Endothelial cell of umbilical vein (primary cell): ENCODE data around the gene UQCR10.

Experiments
- EZH2 ChIP-seq: IDR thresholded peaks from 2 replicates; pipeline ENCODE4 v1.6.1; 2012; ENCODE audit warnings: borderline replicate concordance, low read depth, mild to moderate bottlenecking, moderate library complexity, low read length, inconsistent platforms; ENCODE audit not compliant: severe bottlenecking
- JUN ChIP-seq: IDR thresholded peaks from 2 replicates; pipeline ENCODE4 v1.6.1; 2011; ENCODE audit warnings: borderline replicate concordance, low read depth; ENCODE audit not compliant: insufficient read length, insufficient read depth
- MYC ChIP-seq: IDR thresholded peaks from one replicate; pipeline ENCODE4 v1.6.1; 2011; ENCODE audit warnings: mild to moderate bottlenecking, low read depth, low read length
- POLR2A ChIP-seq: IDR thresholded peaks from 2 replicates; pipeline ENCODE4 v1.6.1; 2012; ENCODE audit warnings: low read depth, mild to moderate bottlenecking, control low read depth, low read length
- POLR2AphosphoS5 ChIP-seq: IDR thresholded peaks from 2 replicates; pipeline ENCODE4 v1.6.1; 2012; ENCODE audit warnings: low read depth, mild to moderate bottlenecking, control low read depth, low read length, moderate library complexity; ENCODE audit not compliant: insufficient read depth
- TF ChIP-seq, protein P1 (sequence below), 2 donors: IDR thresholded peaks; 1 replicate in 1 of 2; 2 replicates in 1 of 2; pipeline ENCODE4 v1.5.1; 2011; ENCODE audit warnings: low read length in 2 of 2, mild to moderate bottlenecking in 2 of 2, moderate library complexity in 2 of 2, control low read depth in 1 of 2, inconsistent platforms in 1 of 2, low read depth in 1 of 2; ENCODE audit not compliant: insufficient read depth in 1 of 2; ENCODE audit errors: extremely low read depth in 1 of 2
- TF ChIP-seq, protein P2 (sequence below): IDR thresholded peaks from 2 replicates; pipeline ENCODE4 v1.6.1; 2011; ENCODE audit not compliant: insufficient read depth, insufficient read length

DNA sequence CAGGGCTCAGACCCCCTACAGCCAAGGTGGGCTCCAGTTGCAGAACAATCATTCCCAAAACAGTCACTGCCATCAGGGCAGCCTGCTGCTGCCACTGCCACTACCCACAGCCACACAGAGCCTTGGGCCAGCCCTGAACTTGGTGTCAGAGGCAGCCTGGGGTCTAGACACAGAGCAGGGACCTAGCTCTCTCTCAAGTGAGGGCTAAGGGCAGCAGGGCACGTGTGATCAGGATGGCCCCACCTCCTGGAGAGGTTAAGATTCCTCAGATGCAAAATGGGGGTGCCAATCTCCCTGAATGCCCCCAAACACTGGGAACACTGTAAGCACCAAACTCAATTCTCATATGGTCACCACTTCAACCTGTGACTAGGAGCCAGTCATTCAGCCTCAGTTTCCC is 31.8 kb upstream of the UQCR10 start:
- TF ChIP-seq, protein P1, sequence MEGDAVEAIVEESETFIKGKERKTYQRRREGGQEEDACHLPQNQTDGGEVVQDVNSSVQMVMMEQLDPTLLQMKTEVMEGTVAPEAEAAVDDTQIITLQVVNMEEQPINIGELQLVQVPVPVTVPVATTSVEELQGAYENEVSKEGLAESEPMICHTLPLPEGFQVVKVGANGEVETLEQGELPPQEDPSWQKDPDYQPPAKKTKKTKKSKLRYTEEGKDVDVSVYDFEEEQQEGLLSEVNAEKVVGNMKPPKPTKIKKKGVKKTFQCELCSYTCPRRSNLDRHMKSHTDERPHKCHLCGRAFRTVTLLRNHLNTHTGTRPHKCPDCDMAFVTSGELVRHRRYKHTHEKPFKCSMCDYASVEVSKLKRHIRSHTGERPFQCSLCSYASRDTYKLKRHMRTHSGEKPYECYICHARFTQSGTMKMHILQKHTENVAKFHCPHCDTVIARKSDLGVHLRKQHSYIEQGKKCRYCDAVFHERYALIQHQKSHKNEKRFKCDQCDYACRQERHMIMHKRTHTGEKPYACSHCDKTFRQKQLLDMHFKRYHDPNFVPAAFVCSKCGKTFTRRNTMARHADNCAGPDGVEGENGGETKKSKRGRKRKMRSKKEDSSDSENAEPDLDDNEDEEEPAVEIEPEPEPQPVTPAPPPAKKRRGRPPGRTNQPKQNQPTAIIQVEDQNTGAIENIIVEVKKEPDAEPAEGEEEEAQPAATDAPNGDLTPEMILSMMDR (IDR thresholded peaks at IDR 0.05; ENCODE audit: extremely low read depth in 1 of 2, insufficient read depth in 1 of 2, low read depth in 1 of 2, low read length in 2 of 2): no peak
- TF ChIP-seq MYC: no peak
- no peak for TF ChIP-seq EZH2
- TF ChIP-seq POLR2AphosphoS5: no peak
- no peak for TF ChIP-seq JUN
- TF ChIP-seq POLR2A: no peak
- TF ChIP-seq, protein P2, sequence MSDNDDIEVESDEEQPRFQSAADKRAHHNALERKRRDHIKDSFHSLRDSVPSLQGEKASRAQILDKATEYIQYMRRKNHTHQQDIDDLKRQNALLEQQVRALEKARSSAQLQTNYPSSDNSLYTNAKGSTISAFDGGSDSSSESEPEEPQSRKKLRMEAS: no peak
